ENCODE data around the gene RHOBTB1.

The RHOBTB1 gene

GRCh38 chr10:60979667-60980104 is 35.7 kb upstream of the RHOBTB1 start:
- H2AFZ ChIP-seq (ENCODE audit: low read depth, low read length): no peak overlapping the region
- H3K4me2 ChIP-seq (ENCODE audit: low read length): no peak overlapping the region

GRCh38 chr10:60978287-60979115 is 34.5 kb upstream of the RHOBTB1 start:
- no peaks in the 10 kb centered on the region for H3K9me3 ChIP-seq (ENCODE audit: insufficient read depth, low read length)
- no peak overlapping the region for H3K4me2 ChIP-seq (ENCODE audit: low read length)
- no peak overlapping the region for H2AFZ ChIP-seq (ENCODE audit: low read depth, low read length)
- H4K20me1 ChIP-seq (ENCODE audit: insufficient read depth, low read length): no peaks in the 10 kb centered on the region
- H3K9ac ChIP-seq (ENCODE audit: low read length): no peak overlapping the region
- no peaks in the 10 kb centered on the region for H3K36me3 ChIP-seq (replicated peaks; ENCODE audit: low read depth, low read length)
- H3K4me3 ChIP-seq (ENCODE audit: low read length): no peak overlapping the region
- H3K79me2 ChIP-seq (ENCODE audit: low read length): no peaks in the 10 kb centered on the region
- no peak overlapping the region for H3K27ac ChIP-seq (ENCODE audit: low read length)
- H3K27me3 ChIP-seq (ENCODE audit: low read depth, low read length): no peaks in the 10 kb centered on the region
- no peak for TF ChIP-seq EZH2phosphoT487 (IDR thresholded peaks at IDR 0.05; ENCODE audit: low read depth)
- no peak for TF ChIP-seq CTCF (IDR thresholded peaks at IDR 0.05; ENCODE audit: low read depth, low read length)
- peaks cover 14% of the 10 kb centered on the region for H3K4me1 ChIP-seq (ENCODE audit: low read length)

More at GRCh38 chr10:60979667-60980104, 35.7 kb upstream of the RHOBTB1 start:
- TF ChIP-seq EZH2phosphoT487 (IDR thresholded peaks at IDR 0.05; ENCODE audit: low read depth) (no peak), CTCF (IDR thresholded peaks at IDR 0.05; ENCODE audit: low read depth, low read length) (no peak)
- Histone ChIP-seq H3K9me3 (ENCODE audit: insufficient read depth, low read length) (no peaks in the 10 kb centered on the region), H3K4me1 (ENCODE audit: low read length) (peaks cover 9% of the 10 kb centered on the region), H3K9ac (ENCODE audit: low read length) (no peak overlapping the region), H4K20me1 (ENCODE audit: insufficient read depth, low read length) (no peaks in the 10 kb centered on the region), H3K4me3 (ENCODE audit: low read length) (no peak overlapping the region), H3K36me3 (replicated peaks; ENCODE audit: low read depth, low read length) (no peaks in the 10 kb centered on the region), H3K27ac (ENCODE audit: low read length) (no peak overlapping the region), H3K79me2 (ENCODE audit: low read length) (no peaks in the 10 kb centered on the region), H3K27me3 (ENCODE audit: low read depth, low read length) (no peaks in the 10 kb centered on the region)

- H3K36me3 ChIP-seq (replicated peaks; ENCODE audit: low read depth, low read length): no peaks in the 10 kb centered on the region
- H3K27ac ChIP-seq (ENCODE audit: low read length): no peak overlapping the region
- no peaks in the 10 kb centered on the region for H3K79me2 ChIP-seq (ENCODE audit: low read length)
- H3K4me1 ChIP-seq (ENCODE audit: low read length): peaks cover 14% of the 10 kb centered on the region
- H3K9me3 ChIP-seq (ENCODE audit: insufficient read depth, low read length): no peaks in the 10 kb centered on the region
- H3K9ac ChIP-seq (ENCODE audit: low read length): no peak overlapping the region
- no peak overlapping the region for H2AFZ ChIP-seq (ENCODE audit: low read depth, low read length)
- H3K27me3 ChIP-seq (ENCODE audit: low read depth, low read length): no peaks in the 10 kb centered on the region
- TF ChIP-seq CTCF (IDR thresholded peaks at IDR 0.05; ENCODE audit: low read depth, low read length) (no peak), EZH2phosphoT487 (IDR thresholded peaks at IDR 0.05; ENCODE audit: low read depth) (no peak)
- no peak overlapping the region for H3K4me2 ChIP-seq (ENCODE audit: low read length)
- H3K4me3 ChIP-seq (ENCODE audit: low read length): no peak overlapping the region
- no peaks in the 10 kb centered on the region for H4K20me1 ChIP-seq (ENCODE audit: insufficient read depth, low read length)
Observed at GRCh38 chr10:60977161-60978122, 33.5 kb upstream of the RHOBTB1 start.

- Histone ChIP-seq H3K9me3 (ENCODE audit: insufficient read depth, low read length) (no peaks in the 10 kb centered on the region), H3K4me3 (ENCODE audit: low read length) (no peak overlapping the region), H3K27me3 (ENCODE audit: low read depth, low read length) (no peaks in the 10 kb centered on the region), H3K36me3 (replicated peaks; ENCODE audit: low read depth, low read length) (no peaks in the 10 kb centered on the region), H4K20me1 (ENCODE audit: insufficient read depth, low read length) (no peaks in the 10 kb centered on the region), H3K9ac (ENCODE audit: low read length) (no peak overlapping the region), H2AFZ (ENCODE audit: low read depth, low read length) (no peak overlapping the region), H3K4me1 (ENCODE audit: low read length) (peaks cover 14% of the 10 kb centered on the region), H3K27ac (ENCODE audit: low read length) (no peak overlapping the region), H3K79me2 (ENCODE audit: low read length) (no peaks in the 10 kb centered on the region), H3K4me2 (ENCODE audit: low read length) (no peak overlapping the region)
- TF ChIP-seq CTCF (IDR thresholded peaks at IDR 0.05; ENCODE audit: low read depth, low read length): no peak
- TF ChIP-seq EZH2phosphoT487 (IDR thresholded peaks at IDR 0.05; ENCODE audit: low read depth): no peak
Observed at GRCh38 chr10:60976687-60977086, 32.7 kb upstream of the RHOBTB1 start.
